Gastroesophageal sphincter (tissue), 3 donors: Measurements from ENCODE around the gene SLC35E4.

Source experiments
- CTCF ChIP-seq, 4 experiments: fragments of 200-600 bp in 2 of 4; fragments of 450-650 bp in 2 of 4; sonication (generic) in 1 of 4; IDR thresholded peaks; one replicate each; pipeline ENCODE4 v1.5.1; 2017 to 2019; ENCODE audit warnings: antibody characterized with exemption in 4 of 4, mild to moderate bottlenecking in 2 of 4, moderate library complexity in 2 of 4
- POLR2A ChIP-seq, 2 donors: fragments of 450-650 bp; IDR thresholded peaks; one replicate each; pipeline ENCODE4 v1.6.1; 2017; ENCODE audit warnings: antibody characterized with exemption in 2 of 2, mild to moderate bottlenecking in 2 of 2, moderate library complexity in 1 of 2

DNA sequence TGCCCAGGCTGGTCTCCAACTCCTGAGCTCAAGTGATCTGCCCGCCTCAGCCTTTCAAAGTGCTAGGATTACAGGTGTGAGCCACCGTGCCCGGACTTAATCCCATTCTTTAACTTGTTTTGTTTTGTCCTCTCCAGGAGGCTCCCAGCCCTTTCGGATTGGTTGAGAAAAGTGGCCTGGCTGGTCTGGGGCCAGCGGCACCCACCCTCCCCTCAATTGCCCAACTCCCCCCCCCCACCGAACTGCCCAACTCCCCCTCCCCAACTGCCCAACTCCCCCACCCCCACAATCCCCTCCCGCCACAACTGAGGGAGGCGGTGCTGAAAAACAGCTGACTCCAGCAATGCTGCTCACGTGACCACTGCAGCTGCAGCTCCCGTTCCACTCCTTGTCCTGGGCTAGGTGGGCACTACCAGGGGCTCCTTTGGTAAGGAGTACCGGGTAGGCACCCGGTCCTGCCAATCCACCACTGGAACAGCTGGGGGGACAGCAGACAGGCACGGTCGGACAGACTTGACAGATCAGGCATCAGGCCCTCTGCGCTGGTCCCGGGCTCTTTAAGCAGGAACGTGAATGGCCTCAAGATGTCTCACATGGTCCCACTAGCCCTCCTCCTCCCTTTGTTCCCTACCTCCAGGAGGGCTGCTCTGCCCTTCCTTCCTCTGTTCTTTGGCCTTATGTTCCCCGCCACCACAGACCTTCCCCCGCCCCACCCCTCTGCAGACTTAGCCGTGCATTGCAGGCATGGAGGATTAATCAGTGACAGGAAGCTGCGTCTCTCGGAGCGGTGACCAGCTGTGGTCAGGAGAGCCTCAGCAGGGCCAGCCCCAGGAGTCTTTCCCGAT is 28.9 kb upstream of the SLC35E4 start, which contains the start of gene TCN2:
- TF ChIP-seq POLR2A (IDR thresholded peaks at IDR 0.05) (no peak), CTCF (IDR thresholded peaks at IDR 0.05) (peak in 2 of 4 experiments; percentile 11 to 13)
